Measurements from ENCODE around the gene SULT4A1.

DNA sequence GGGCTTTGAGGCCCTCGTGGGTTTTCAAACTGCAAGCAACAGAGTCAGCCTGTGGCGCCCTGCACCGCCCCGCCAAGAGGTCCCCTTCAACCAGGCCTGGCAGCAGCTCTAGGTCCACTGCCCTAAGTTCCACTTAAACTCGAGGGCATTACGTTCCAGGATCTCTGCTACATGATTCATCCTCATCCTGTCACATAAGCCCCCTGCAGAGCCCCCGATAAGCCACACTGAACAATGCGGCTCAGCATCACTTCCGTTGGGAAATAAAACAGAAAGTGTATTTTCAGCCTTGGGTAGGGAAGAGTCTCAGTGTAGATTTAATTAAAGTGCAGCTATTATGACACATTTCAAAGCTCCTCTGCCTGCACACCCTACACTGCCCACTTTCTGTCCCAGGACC is 24.6 kb downstream of the SULT4A1 start:
- TF ChIP-seq CTCF (IDR thresholded peaks at IDR 0.05), result no peak
- TF ChIP-seq POLR2A (IDR thresholded peaks at IDR 0.05), result no peak

Data from thyroid gland (tissue), 4 donors.